ENCODE results near the gene HEPH. TPM values are rescaled to one million over a fixed set of nuclear protein-coding genes. Genes with fewer than 3 reads are reported as not detected.
"Not testable (repeated sequence)": the region's sequence is repeated elsewhere in the genome, so short reads cannot be mapped to it uniquely, and the experiment has no call there.

The HEPH gene
- total RNA-seq, 1 donor from 2014 or later, result 1.4 TPM

DNA sequence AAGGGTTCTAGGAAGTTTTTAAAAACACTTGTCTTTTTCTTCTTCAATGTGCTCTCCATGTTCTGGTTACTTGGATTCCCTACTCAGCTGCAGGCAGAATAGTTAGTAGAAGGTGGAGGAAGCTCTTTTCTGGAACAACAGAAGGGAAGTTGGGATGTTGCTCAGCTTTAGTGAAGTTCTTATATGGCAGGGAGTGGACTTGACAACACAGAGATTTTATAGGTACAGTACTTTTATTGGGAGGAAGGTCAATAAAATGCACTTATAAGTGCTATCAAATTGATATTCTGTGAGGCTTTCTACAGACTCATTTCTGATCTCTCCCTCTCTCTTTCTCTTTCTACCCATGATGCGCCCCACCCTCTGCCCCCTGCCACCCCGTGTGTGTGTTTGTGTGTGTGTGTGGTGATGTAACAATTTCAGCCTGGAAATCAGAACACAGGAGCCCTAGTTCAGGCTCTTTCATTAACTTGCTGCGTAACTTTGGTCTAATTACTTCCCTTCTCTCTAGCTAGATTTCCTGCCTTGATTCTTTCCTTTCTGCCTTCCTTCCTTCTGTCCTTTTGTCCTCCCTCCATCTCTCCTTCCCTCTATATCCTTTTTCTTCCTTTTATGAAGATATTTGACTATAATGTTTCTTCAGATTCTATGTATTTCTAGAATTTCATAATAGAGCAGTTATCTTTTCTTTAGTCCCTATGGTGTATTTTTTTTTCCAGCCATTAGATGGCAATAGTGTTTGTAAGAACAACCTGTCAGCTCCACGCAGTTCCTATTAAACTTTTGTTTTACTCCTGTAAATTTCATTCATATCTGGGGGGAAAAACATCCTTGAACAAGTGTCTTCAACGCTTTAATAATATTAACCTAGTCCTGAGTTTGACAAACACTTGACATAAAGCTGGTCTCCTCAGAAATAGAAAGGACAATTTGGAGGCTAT is 37.1 kb downstream of the HEPH start:
- peak; percentile 9 to 17 for DNase-seq (ENCODE audit: low read depth in 2 of 2)

- no peak for DNase-seq (ENCODE audit: low read depth in 2 of 2)
These were observed 39.1 kb downstream of the HEPH start for GRCh38 chrX:66203114-66203513.

DNA sequence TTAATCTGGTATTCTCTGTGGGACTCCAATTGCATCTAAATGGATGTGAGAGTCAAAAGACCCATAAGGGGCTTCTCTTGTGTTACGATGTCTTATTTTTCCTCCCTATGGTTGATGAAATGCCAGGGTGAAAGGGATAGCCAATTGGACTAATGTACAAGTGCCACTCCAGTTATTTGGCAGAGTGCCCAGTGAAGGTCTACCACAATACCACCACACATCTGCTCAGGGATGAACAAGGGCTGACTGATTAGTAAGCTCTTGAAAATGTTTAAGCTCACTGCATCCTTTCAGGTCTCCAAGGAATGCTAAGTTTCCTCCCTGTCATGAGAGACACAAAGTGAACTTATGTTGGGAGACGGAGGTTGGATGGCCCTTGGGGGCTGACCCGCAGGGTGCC is 57.8 kb downstream of the HEPH start:
- no peak for DNase-seq (ENCODE audit: low read depth in 2 of 2)

DNA sequence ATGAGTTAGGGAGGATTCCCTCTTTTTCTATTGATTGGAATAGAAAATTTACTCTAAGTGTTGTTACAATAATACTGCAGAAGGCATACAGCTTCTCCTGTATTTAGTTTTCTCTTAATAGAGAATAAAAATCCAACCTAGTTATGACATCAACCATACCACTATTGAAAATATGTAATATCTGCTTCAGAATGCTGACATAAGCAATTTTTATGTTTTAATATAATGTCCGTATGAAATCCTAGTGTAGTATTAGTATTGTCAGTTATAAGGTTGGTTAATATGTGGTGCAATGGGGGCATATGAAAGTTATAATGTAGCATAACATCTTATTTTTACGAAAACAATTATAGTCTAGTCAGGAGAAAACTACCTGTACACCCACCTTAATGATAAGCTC is 68.2 kb downstream of the HEPH start:
- DNase-seq (ENCODE audit: low read depth in 2 of 2), result no peak

DNA sequence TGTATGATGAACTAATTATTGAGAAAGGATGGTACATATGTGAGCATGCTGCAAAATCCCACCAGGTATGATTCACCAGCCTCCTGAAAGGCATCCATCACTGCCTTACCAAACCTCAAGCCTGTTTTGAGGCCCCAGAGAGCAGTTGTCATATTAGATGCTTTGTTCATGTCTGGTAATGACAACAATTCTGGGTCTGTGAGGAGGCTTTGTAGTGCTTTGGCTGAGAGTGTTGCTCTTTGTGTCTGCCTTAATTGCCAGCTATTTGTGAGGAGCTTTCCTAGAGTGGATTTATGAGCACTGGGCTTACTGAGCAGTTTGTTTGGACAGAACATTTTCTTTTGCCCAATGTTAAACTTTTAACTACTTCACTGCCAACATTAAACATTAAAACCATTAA is 69.2 kb downstream of the HEPH start:
- DNase-seq (ENCODE audit: low read depth in 2 of 2), result no peak

GRCh38 chrX:66233904-66234303 is 69.9 kb downstream of the HEPH start:
- not testable (repeated sequence) for DNase-seq (ENCODE audit: low read depth in 2 of 2)

DNA sequence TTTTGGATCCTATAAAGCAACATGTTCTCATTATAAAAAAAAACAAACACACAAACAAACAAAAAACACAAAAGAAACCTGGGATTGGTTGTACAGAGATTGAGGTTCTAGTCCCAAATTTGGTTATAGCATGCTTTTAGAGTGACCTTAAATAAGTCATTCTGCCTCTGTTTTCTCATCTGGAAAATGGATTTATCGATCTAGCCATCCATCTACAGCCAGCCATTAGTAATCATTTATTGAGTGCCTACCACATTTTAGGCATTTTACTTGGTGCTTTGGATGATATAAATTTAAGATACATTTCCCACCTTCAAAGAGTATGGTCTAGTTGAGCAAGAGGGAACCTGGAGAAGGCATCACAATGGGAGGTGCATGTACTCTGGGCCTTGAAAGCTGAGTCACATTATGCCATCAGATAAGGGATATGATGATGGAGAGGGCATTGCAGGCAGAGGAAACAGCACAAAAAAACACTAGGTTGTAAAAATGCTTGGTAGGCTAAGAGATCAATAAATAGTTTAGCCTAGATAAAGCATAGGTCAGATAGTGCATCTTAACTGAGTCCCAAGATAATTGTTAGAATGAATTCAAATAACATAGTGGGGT is 91.4 kb downstream of the HEPH start:
- DNase-seq (ENCODE audit: low read depth in 2 of 2), result no peak

- no peak for DNase-seq (ENCODE audit: low read depth in 2 of 2)
These were observed 98.8 kb downstream of the HEPH start for GRCh38 chrX:66262807-66263206.

Other genes starting within 250 kb of the HEPH start
- not detected in 2 replicates for gene VSIG4, start 124.2 kb upstream of the HEPH start, total RNA-seq